Stimulated activated naive CD4-positive, alpha-beta T cell treated with Interleukin-2 at 50 U/mL for 16 hours (primary cell): ENCODE results near the gene PARD3B.

Experiments used
- DNase-seq: peaks from one replicate; lab custom pipeline; 2025; lab: John Stamatoyannopoulos, UW

Gene PARD3B

GRCh38 chr2:204586444-204587180 lies 41.3 kb downstream of the PARD3B start:
- no peak for DNase-seq

GRCh38 chr2:204590063-204590462 lies 44.8 kb downstream of the PARD3B start:
- no peak for DNase-seq

- DNase-seq, result no peak
Observed at GRCh38 chr2:204591225-204591624, 46.0 kb downstream of the PARD3B start.

- no peak for DNase-seq
Observed at GRCh38 chr2:204604061-204604460, 58.8 kb downstream of the PARD3B start.

- DNase-seq, result no peak
Observed at GRCh38 chr2:204608237-204608939, 63.1 kb downstream of the PARD3B start.

GRCh38 chr2:204611017-204611631 lies 65.8 kb downstream of the PARD3B start:
- DNase-seq, result no peak

- DNase-seq, result no peak
Observed at GRCh38 chr2:204611764-204612163, 66.5 kb downstream of the PARD3B start.

- no peak for DNase-seq
Observed at GRCh38 chr2:204613635-204614034, 68.4 kb downstream of the PARD3B start.

- DNase-seq, result no peak
Observed at GRCh38 chr2:204615456-204615855, 70.2 kb downstream of the PARD3B start.

GRCh38 chr2:204625135-204625534 lies 79.9 kb downstream of the PARD3B start:
- no peak for DNase-seq

GRCh38 chr2:204628926-204629712 lies 83.8 kb downstream of the PARD3B start:
- DNase-seq, result no peak

- DNase-seq, result no peak
Observed at GRCh38 chr2:204632410-204632809, 87.1 kb downstream of the PARD3B start.

- no peak for DNase-seq
Observed at GRCh38 chr2:204634564-204634963, 89.3 kb downstream of the PARD3B start.

- DNase-seq, result no peak
Observed at GRCh38 chr2:204635478-204635877, 90.2 kb downstream of the PARD3B start.

- DNase-seq, result no peak
Observed at GRCh38 chr2:204638471-204639194, 93.4 kb downstream of the PARD3B start.

GRCh38 chr2:204643326-204643725 lies 98.1 kb downstream of the PARD3B start:
- DNase-seq, result no peak

GRCh38 chr2:204645018-204645773 lies 99.9 kb downstream of the PARD3B start:
- no peak for DNase-seq

- no peak for DNase-seq
Observed at GRCh38 chr2:204647626-204648025, 102.4 kb downstream of the PARD3B start.

GRCh38 chr2:204650611-204651010 lies 105.3 kb downstream of the PARD3B start:
- no peak for DNase-seq

- no peak for DNase-seq
Observed at GRCh38 chr2:204652063-204652462, 106.8 kb downstream of the PARD3B start.

GRCh38 chr2:204654669-204655068 lies 109.4 kb downstream of the PARD3B start:
- no peak for DNase-seq
